Measurements from ENCODE around the gene TVP23C.

Gene TVP23C

GRCh38 chr17:15468126-15468525 is 95.2 kb downstream of the TVP23C start:
- Mint-ChIP-seq H3K36me3 (peaks cover 2% of the 10 kb centered on the region), H3K4me3 (no peak overlapping the region), H3K9me3 (ENCODE audit: low read depth) (no peaks in the 10 kb centered on the region), H3K4me1 (ENCODE audit: low read depth) (no peaks in the 10 kb centered on the region), H3K27ac (no peak overlapping the region), H3K27me3 (no peaks in the 10 kb centered on the region)

GRCh38 chr17:15467592-15467991 is 95.7 kb downstream of the TVP23C start, which contains the start of gene CDRT4:
Gene CDRT4, minus strand, starts transcription at chr17:15467621. Its CDS starts 27,383 bp downstream, at chr17:15440238.
- H3K27ac Mint-ChIP-seq, result no peak within 1 kb of the TSS
- H3K27me3 Mint-ChIP-seq, result no peaks in the 10 kb centered on the region
- peaks cover 5% of the 10 kb centered on the region for H3K36me3 Mint-ChIP-seq
- H3K4me1 Mint-ChIP-seq (ENCODE audit: low read depth), result no peaks in the 10 kb centered on the region
- peaks cover 4% of the 10 kb centered on the region for H3K9me3 Mint-ChIP-seq (ENCODE audit: low read depth)
- H3K4me3 Mint-ChIP-seq, result no peak within 1 kb of the TSS

GRCh38 chr17:15466131-15466530 is 97.2 kb downstream of the TVP23C start:
- H3K27ac Mint-ChIP-seq, result no peak overlapping the region
- H3K4me3 Mint-ChIP-seq, result no peak overlapping the region
- H3K27me3 Mint-ChIP-seq, result no peaks in the 10 kb centered on the region
- no peaks in the 10 kb centered on the region for H3K4me1 Mint-ChIP-seq (ENCODE audit: low read depth)
- H3K9me3 Mint-ChIP-seq (ENCODE audit: low read depth), result peaks cover 7% of the 10 kb centered on the region
- peaks cover 7% of the 10 kb centered on the region for H3K36me3 Mint-ChIP-seq

GRCh38 chr17:15465045-15465701 is 98.1 kb downstream of the TVP23C start:
- H3K4me3 Mint-ChIP-seq, result no peak overlapping the region
- no peaks in the 10 kb centered on the region for H3K4me1 Mint-ChIP-seq (ENCODE audit: low read depth)
- H3K36me3 Mint-ChIP-seq, result peaks cover 10% of the 10 kb centered on the region
- H3K9me3 Mint-ChIP-seq (ENCODE audit: low read depth), result peaks cover 7% of the 10 kb centered on the region
- no peak overlapping the region for H3K27ac Mint-ChIP-seq
- H3K27me3 Mint-ChIP-seq, result no peaks in the 10 kb centered on the region

DNA sequence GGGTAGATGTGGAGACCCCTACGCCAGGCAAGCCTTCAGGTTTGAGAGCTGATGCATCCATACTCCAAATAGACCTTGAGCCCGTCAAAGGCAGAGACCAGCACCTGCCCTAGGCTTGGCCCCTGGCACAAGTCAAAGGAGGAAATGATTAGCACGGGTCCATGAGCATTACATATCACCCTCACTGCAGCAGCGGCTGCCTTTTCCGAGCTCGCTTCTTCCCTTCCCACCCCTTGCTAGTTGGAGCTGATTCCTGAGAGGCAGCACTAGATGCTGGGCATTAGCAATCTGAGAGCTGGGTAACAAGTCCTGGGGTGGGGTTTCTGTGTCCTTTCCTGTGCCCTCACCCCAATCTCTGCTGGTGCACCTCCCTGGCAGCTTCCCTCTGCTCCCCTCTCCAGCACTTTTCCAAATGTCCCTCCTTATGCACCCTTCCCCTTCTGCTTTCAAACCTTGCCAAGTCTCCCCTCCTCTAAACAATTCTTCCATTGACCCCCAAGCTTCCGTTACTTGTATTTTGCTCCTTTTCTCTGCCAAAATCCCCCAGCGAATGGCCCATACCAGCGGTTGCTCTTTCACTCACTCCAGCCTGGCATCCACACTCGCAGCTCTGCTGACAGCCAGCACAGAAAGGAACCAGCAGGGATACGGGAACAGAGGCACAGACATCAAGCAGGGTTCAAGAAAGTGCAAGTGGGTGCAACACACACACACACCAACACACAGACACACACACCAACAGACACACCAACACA is 98.9 kb downstream of the TVP23C start:
- peaks cover 7% of the 10 kb centered on the region for H3K9me3 Mint-ChIP-seq (ENCODE audit: low read depth)
- no peaks in the 10 kb centered on the region for H3K27me3 Mint-ChIP-seq
- no peaks in the 10 kb centered on the region for H3K4me1 Mint-ChIP-seq (ENCODE audit: low read depth)
- no peak overlapping the region for H3K27ac Mint-ChIP-seq
- no peak overlapping the region for H3K4me3 Mint-ChIP-seq
- H3K36me3 Mint-ChIP-seq, result peaks cover 14% of the 10 kb centered on the region

- no peaks in the 10 kb centered on the region for H3K4me1 Mint-ChIP-seq (ENCODE audit: low read depth)
- H3K27me3 Mint-ChIP-seq, result no peaks in the 10 kb centered on the region
- H3K27ac Mint-ChIP-seq, result no peak overlapping the region
- peaks cover 7% of the 10 kb centered on the region for H3K9me3 Mint-ChIP-seq (ENCODE audit: low read depth)
- H3K4me3 Mint-ChIP-seq, result no peak overlapping the region
- peaks cover 16% of the 10 kb centered on the region for H3K36me3 Mint-ChIP-seq
Measured at GRCh38 chr17:15462976-15463772, 100.1 kb downstream of the TVP23C start.

DNA sequence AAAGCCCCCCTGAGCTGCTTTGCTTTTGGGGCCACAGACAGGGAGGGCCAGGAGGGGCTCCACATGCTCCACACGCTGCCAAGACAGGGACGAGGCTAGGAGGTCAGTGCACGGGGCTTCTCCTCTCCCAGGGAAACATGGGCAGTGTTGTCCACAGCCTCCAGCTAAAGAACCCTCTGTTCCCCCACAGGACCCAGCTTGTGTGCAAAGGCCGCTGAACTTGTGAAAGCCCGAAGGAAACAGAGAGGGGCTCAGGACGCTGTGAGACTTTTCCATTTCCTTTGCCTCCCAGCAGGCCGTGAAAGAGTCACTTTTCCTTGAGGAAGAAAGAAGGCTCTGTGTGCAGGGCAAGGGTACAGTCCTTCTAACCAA is 105.6 kb downstream of the TVP23C start:
- H3K4me3 Mint-ChIP-seq, result no peak overlapping the region
- H3K4me1 Mint-ChIP-seq (ENCODE audit: low read depth), result no peaks in the 10 kb centered on the region
- peaks cover 13% of the 10 kb centered on the region for H3K9me3 Mint-ChIP-seq (ENCODE audit: low read depth)
- peaks cover 36% of the 10 kb centered on the region for H3K36me3 Mint-ChIP-seq
- no peak overlapping the region for H3K27ac Mint-ChIP-seq
- no peaks in the 10 kb centered on the region for H3K27me3 Mint-ChIP-seq

DNA sequence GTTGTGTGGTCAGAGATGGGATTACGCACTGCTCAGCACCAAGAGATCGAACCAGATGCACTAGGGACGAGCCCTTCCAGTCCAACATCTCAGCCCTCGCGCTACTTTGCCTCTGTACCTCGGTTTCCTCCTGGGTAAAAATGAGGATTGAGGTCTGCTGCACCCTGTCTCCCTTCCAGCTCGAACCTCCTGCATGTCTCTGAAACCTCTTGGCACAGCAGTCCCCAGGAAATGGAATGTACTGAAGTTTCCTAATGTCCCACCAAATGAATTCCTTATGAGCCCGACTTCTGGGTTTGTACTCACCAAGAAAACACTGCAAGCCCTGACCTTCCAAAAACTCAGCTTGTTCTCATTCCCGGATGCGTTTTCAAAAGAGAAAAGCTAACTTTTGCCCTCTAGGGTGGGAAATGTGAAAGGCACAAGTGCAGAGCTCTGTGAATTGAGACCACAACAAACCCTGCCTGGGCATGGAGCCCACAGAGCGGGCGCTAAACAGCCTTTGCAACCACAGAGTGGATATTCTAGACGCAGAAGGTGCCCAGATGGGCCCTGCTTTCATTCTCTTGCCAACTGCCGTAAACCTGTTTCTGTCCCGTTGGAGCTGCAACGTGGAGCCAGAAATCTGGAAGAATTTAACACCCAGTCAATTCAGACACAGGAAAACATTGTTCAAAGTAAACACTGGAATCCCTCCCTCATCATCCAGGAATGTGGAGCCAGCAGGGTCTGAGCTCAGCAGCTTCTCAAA is 106.1 kb downstream of the TVP23C start:
- Mint-ChIP-seq H3K27ac (no peak overlapping the region), H3K4me1 (ENCODE audit: low read depth) (no peaks in the 10 kb centered on the region), H3K27me3 (no peaks in the 10 kb centered on the region), H3K4me3 (no peak overlapping the region), H3K36me3 (peaks cover 33% of the 10 kb centered on the region), H3K9me3 (ENCODE audit: low read depth) (peaks cover 9% of the 10 kb centered on the region)

GRCh38 chr17:15456496-15456895 is 106.8 kb downstream of the TVP23C start:
- Mint-ChIP-seq H3K27ac (no peak overlapping the region), H3K27me3 (no peaks in the 10 kb centered on the region), H3K36me3 (peaks cover 33% of the 10 kb centered on the region), H3K9me3 (ENCODE audit: low read depth) (peaks cover 9% of the 10 kb centered on the region), H3K4me1 (ENCODE audit: low read depth) (no peaks in the 10 kb centered on the region), H3K4me3 (no peak overlapping the region)

DNA sequence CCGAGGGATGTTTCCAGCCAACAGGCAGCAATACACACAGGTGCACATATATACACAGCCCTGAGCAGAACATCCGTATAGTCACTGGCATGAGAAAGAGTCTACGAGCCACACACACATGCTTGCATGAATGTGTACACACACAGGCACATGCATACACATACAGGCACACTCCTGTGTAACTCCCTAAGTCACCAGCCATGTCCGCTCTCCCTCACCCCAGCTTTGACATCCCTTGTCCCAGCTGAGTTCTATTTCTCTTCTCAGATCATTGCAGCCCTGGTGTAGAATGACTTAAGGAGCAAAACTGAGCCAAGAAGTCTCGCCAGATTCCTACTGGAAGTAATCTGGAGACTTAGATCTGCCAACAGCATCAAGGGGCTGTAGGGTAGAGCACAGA is 108.9 kb downstream of the TVP23C start:
- Mint-ChIP-seq H3K4me3 (no peak overlapping the region), H3K27ac (no peak overlapping the region), H3K36me3 (peaks cover 26% of the 10 kb centered on the region), H3K9me3 (ENCODE audit: low read depth) (peaks cover 9% of the 10 kb centered on the region), H3K27me3 (no peaks in the 10 kb centered on the region), H3K4me1 (ENCODE audit: low read depth) (no peaks in the 10 kb centered on the region)

GRCh38 chr17:15453782-15454181 is 109.5 kb downstream of the TVP23C start:
- Mint-ChIP-seq H3K36me3 (peaks cover 26% of the 10 kb centered on the region), H3K4me3 (no peak overlapping the region), H3K27me3 (no peaks in the 10 kb centered on the region), H3K4me1 (ENCODE audit: low read depth) (no peaks in the 10 kb centered on the region), H3K9me3 (ENCODE audit: low read depth) (peaks cover 9% of the 10 kb centered on the region), H3K27ac (no peak overlapping the region)

- Mint-ChIP-seq H3K27ac (no peak overlapping the region), H3K4me3 (no peak overlapping the region), H3K27me3 (no peaks in the 10 kb centered on the region), H3K9me3 (ENCODE audit: low read depth) (peaks cover 9% of the 10 kb centered on the region), H3K36me3 (peaks cover 25% of the 10 kb centered on the region), H3K4me1 (ENCODE audit: low read depth) (no peaks in the 10 kb centered on the region)
Measured at GRCh38 chr17:15453246-15453645, 110.0 kb downstream of the TVP23C start.

GRCh38 chr17:15452746-15453145 is 110.5 kb downstream of the TVP23C start:
- Mint-ChIP-seq H3K9me3 (ENCODE audit: low read depth) (peaks cover 9% of the 10 kb centered on the region), H3K4me1 (ENCODE audit: low read depth) (no peaks in the 10 kb centered on the region), H3K27ac (no peak overlapping the region), H3K27me3 (no peaks in the 10 kb centered on the region), H3K36me3 (peaks cover 23% of the 10 kb centered on the region), H3K4me3 (no peak overlapping the region)

Data from activated naive CD8-positive, alpha-beta T cell (primary cell).